K562 (cell line): ENCODE measurements around the gene FAM171A1. TPM values are rescaled to one million over a fixed set of nuclear protein-coding genes. Genes with fewer than 3 reads are reported as not detected.

Experiments used
- ATAC-seq: fragments of 200-7000 bp; cut with Tn5 transposase; 3 replicates; pipeline ENCODE4 v1.9.1; 2020; ENCODE audit warnings: moderate library complexity
- BruUV-seq: library from RNA; stranded (reverse); fragments of 400-500 nt; replicated peaks from 2 replicates; lab custom pipeline; 2021; lab: Mats Ljungman, UMichigan
- CTCF ChIA-PET: fragments of 300-600 bp; formaldehyde crosslinking; extraction: SDS; loops from one replicate; lab custom pipeline; 2021; ENCODE audit warnings: low intra/inter-chr PET ratio; lab: Yijun Ruan, JAX
- POLR2A ChIA-PET: fragments of 300-600, 350-650 bp; sonication (Branson Sonifier 250); formaldehyde crosslinking; extraction: SDS; loops from one replicate; lab custom pipeline; 2021; ENCODE audit warnings: antibody characterized with exemption, inconsistent platforms; lab: Yijun Ruan, JAX
- DNase-seq, 4 experiments: peaks; one replicate each; pipeline versions ENCODE4 v3.0.0 to v3.0.0-alpha.2; 2011 to 2018; ENCODE audit warnings: low spot score in 3 of 4, mixed read lengths in 3 of 4; ENCODE audit errors: extremely low read depth in 1 of 4
- FAIRE-seq: peaks from 2 replicates; lab custom pipeline; 2011; peaks lifted over from hg19 to GRCh38; lab: Jason Lieb, UNC
- H2AFZ ChIP-seq: 2 replicates; pipeline ENCODE4 v1.6.0; 2011; ENCODE audit warnings: low read depth, low read length, control low read depth, inconsistent platforms
- H3K27ac ChIP-seq: fragments of 200-600 bp; 3 replicates; pipeline ENCODE4 v1.8.0; 2011; ENCODE audit warnings: low read depth, mild to moderate bottlenecking, control low read depth, inconsistent platforms, low read length, moderate library complexity, mixed read lengths; ENCODE audit errors: extremely low read depth
- H3K27me3 ChIP-seq, 2 experiments: fragments of 300-600 bp in 1 of 2; 2 replicates in 1 of 2; 3 replicates in 1 of 2; pipeline versions ENCODE4 v1.6.0 to v1.8.0; 2011; ENCODE audit warnings: inconsistent platforms in 2 of 2, low read length in 2 of 2, mild to moderate bottlenecking in 1 of 2, mixed read lengths in 1 of 2, moderate library complexity in 1 of 2; ENCODE audit not compliant: control insufficient read depth in 2 of 2, insufficient read depth in 2 of 2
- H3K36me3 ChIP-seq: fragments of 300-600 bp; 3 replicates; pipeline ENCODE4 v1.8.0; 2011; ENCODE audit warnings: mild to moderate bottlenecking, low read length, inconsistent platforms; ENCODE audit not compliant: control insufficient read depth, insufficient read depth
- H3K4me1 ChIP-seq, 2 experiments: fragments of 200-600 bp in 1 of 2; replicated peaks in 1 of 2; 2 replicates in 1 of 2; 3 replicates in 1 of 2; pipeline versions ENCODE4 v1.5.1 to v1.8.0; 2011; ENCODE audit warnings: inconsistent platforms in 2 of 2, low read length in 2 of 2, mild to moderate bottlenecking in 1 of 2, mixed read lengths in 1 of 2, moderate library complexity in 1 of 2; ENCODE audit not compliant: control insufficient read depth in 2 of 2, insufficient read depth in 2 of 2
- H3K4me2 ChIP-seq: 2 replicates; pipeline ENCODE4 v1.6.1; 2011; ENCODE audit warnings: low read length, control low read depth, inconsistent platforms, mixed read lengths; ENCODE audit not compliant: insufficient read depth
- H3K4me3 ChIP-seq: fragments of 200-600 bp; sonication (generic), shearing (Covaris generic); 2 replicates; pipeline ENCODE4 v1.5.1; 2016; ENCODE audit warnings: control low read depth, inconsistent platforms
- H3K79me2 ChIP-seq: fragments of 200-600 bp; 3 replicates; pipeline ENCODE4 v1.8.0; 2011; ENCODE audit warnings: low read length, inconsistent platforms; ENCODE audit not compliant: control insufficient read depth, insufficient read depth
- H3K9ac ChIP-seq, 2 experiments: 2 replicates each; pipeline versions ENCODE4 v1.6.0 to v1.6.1; 2011; ENCODE audit warnings: low read depth in 2 of 2, low read length in 2 of 2, control low read depth in 1 of 2, inconsistent platforms in 1 of 2, mild to moderate bottlenecking in 1 of 2, mixed read lengths in 1 of 2; ENCODE audit not compliant: insufficient read depth in 1 of 2
- H3K9me1 ChIP-seq: one replicate; pipeline ENCODE4 v1.6.0; 2011; ENCODE audit warnings: inconsistent platforms, mild to moderate bottlenecking, low read length, moderate library complexity; ENCODE audit not compliant: control insufficient read depth, insufficient read depth
- H3K9me3 ChIP-seq: replicated peaks from 2 replicates; pipeline ENCODE4 v1.5.1; 2011; ENCODE audit warnings: low read depth, low read length, inconsistent platforms; ENCODE audit not compliant: control insufficient read depth, insufficient read depth
- H4K20me1 ChIP-seq: replicated peaks from 2 replicates; pipeline ENCODE4 v1.6.1; 2011; ENCODE audit warnings: low read length, inconsistent platforms, mixed read lengths; ENCODE audit not compliant: control insufficient read depth, insufficient read depth
- ELF1 ChIP-seq: fragments of 200-800 bp; sonication (Bioruptor generic); IDR thresholded peaks from 2 replicates; pipeline ENCODE4 v1.6.1; 2016; ENCODE audit warnings: missing genetic modification characterization, missing compliant biosample characterization
- ESRRB ChIP-seq: fragments of 250-450 bp; sonication (Bioruptor Pico); IDR thresholded peaks from 2 replicates; pipeline ENCODE4 v1.5.0; 2020; ENCODE audit warnings: mild to moderate bottlenecking, moderate library complexity, borderline replicate concordance
- FOXJ3 ChIP-seq: sonication (generic); formaldehyde crosslinking; IDR thresholded peaks from 2 replicates; pipeline ENCODE4 v1.4.0; 2020; ENCODE audit warnings: mild to moderate bottlenecking, missing genetic modification reagents
- FOXK1 ChIP-seq: sonication (generic); formaldehyde crosslinking; IDR thresholded peaks from 2 replicates; pipeline ENCODE4 v1.8.0; 2022; ENCODE audit warnings: missing genetic modification reagents, mild to moderate bottlenecking, borderline replicate concordance
- HDAC2 ChIP-seq: fragments of 450-650 bp; IDR thresholded peaks from 2 replicates; pipeline ENCODE4 v1.6.1; 2016; ENCODE audit warnings: mild to moderate bottlenecking
- HEY1 ChIP-seq: fragments of 250-450 bp; sonication (Bioruptor Pico); IDR thresholded peaks from 2 replicates; pipeline ENCODE4 v1.5.0; 2020; ENCODE audit warnings: mild to moderate bottlenecking, moderate library complexity, borderline replicate concordance
- MAFG ChIP-seq: fragments of 450-650 bp; conservative IDR thresholded peaks from 2 replicates; pipeline ENCODE4 v1.6.1; 2016; ENCODE audit warnings: missing genetic modification characterization, missing compliant biosample characterization
- NFIX ChIP-seq: fragments of 250-450 bp; sonication (Bioruptor Pico); IDR thresholded peaks from 2 replicates; pipeline ENCODE4 v1.4.0; 2020; ENCODE audit warnings: low read depth, mild to moderate bottlenecking, moderate library complexity
- PCBP1 ChIP-seq: fragments of 200-400 bp; formaldehyde crosslinking; IDR thresholded peaks from 2 replicates; pipeline ENCODE4 v1.6.1; 2018; ENCODE audit warnings: mild to moderate bottlenecking, low read depth, low read length; ENCODE audit not compliant: poor library complexity, severe bottlenecking
- SMARCB1 ChIP-seq: IDR thresholded peaks from 2 replicates; pipeline ENCODE4 v1.6.1; 2011; ENCODE audit warnings: improper control_type of control experiment, low read depth; ENCODE audit not compliant: insufficient read length
- STAT5A ChIP-seq: IDR thresholded peaks from 2 replicates; pipeline ENCODE4 v1.6.1; 2012; ENCODE audit warnings: low read length, inconsistent platforms, borderline replicate concordance
- STAT5B ChIP-seq: fragments of 250-450 bp; sonication (Bioruptor Pico); IDR thresholded peaks from 2 replicates; pipeline ENCODE4 v1.8.0; 2021; ENCODE audit warnings: mild to moderate bottlenecking, inconsistent platforms
- ZC3H11A ChIP-seq: IDR thresholded peaks from 2 replicates; pipeline ENCODE4 v1.6.1; 2012; ENCODE audit warnings: low read depth, low read length, improper control_type of control experiment
- ZFP36 ChIP-seq: fragments of 150-350 bp; IDR thresholded peaks from 2 replicates; pipeline ENCODE4 v1.6.1; 2018; ENCODE audit warnings: low read length, low read depth; ENCODE audit not compliant: partially characterized antibody
- ZNF282 ChIP-seq: sonication (generic); formaldehyde crosslinking; IDR thresholded peaks from 2 replicates; pipeline ENCODE4 v1.8.1; 2023; ENCODE audit warnings: missing genetic modification reagents
- ZNF347 ChIP-seq: fragments of 450-650 bp; formaldehyde crosslinking; IDR thresholded peaks from 2 replicates; pipeline ENCODE4 v1.4.0; 2020; ENCODE audit warnings: low read depth, mild to moderate bottlenecking, moderate library complexity
- WGBS: fragments of 100-300 bp; shearing (Covaris generic); methylation state at CpG from one replicate; pipeline ENCODE4 v1.1.6; 2016; ENCODE audit warnings: low coverage, mixed read lengths; ENCODE audit not compliant: insufficient coverage; ENCODE audit errors: missing lambda C conversion rate; 5-methylcytosine and 5-hydroxymethylcytosine counted together
- in situ Hi-C: fragments of 300-500 bp; cut with MboI; formaldehyde crosslinking; loops from 4 replicates; pipeline ENCODE4 v1.15.0; 2018; ENCODE audit warnings: inconsistent platforms, mixed read lengths
- intact Hi-C: fragments of 100-400 bp; cut with micrococcal nuclease; formaldehyde crosslinking; loops from 2 replicates; pipeline ENCODE4 v1.14.2; 2022
- polyA plus RNA-seq, 8 experiments: library from polyadenylated mRNA; depleted of rRNA in 4 of 8; stranded (reverse) in 5 of 8; unstranded in 3 of 8; fragments of >200 nt; fragmentation: Nextera tagmentation in 2 of 8; fragmentation: Illumina TruSeq in 1 of 8; extraction: Ambion mirVana in 2 of 8; extraction: Trizol in 1 of 8; gene quantifications; 2 replicates each; pipeline versions ENCODE4 v1.2.1 to v1.2.3, GENCODE V29; 2011 to 2014; ENCODE audit warnings: inconsistent platforms in 1 of 8, missing spikeins in 1 of 8
- total RNA-seq, 7 experiments: library from RNA; depleted of rRNA in 6 of 7; stranded (reverse); fragments of >200 nt in 6 of 7; fragmentation: Illumina TruSeq in 2 of 7; extraction: Trizol in 2 of 7; gene quantifications; 2 replicates each; pipeline versions ENCODE4 v1.2.1 to v1.2.3, GENCODE V29; 2011 to 2021; ENCODE audit warnings: low replicate concordance in 1 of 7
- TF ChIP-seq, protein P1 (sequence below), 2 experiments: IDR thresholded peaks; 2 replicates each; pipeline ENCODE4 v1.6.1; 2011; ENCODE audit warnings: borderline replicate concordance in 1 of 2, control low read depth in 1 of 2, low read depth in 1 of 2, low read length in 1 of 2, mild to moderate bottlenecking in 1 of 2, mixed read lengths in 1 of 2, moderate library complexity in 1 of 2; ENCODE audit not compliant: insufficient read depth in 1 of 2, insufficient read length in 1 of 2, poor library complexity in 1 of 2, severe bottlenecking in 1 of 2; ENCODE audit errors: extremely low read depth in 1 of 2
- TF ChIP-seq, protein P2 (sequence below): fragments of 450-650 bp; IDR thresholded peaks from 2 replicates; pipeline ENCODE4 v1.6.1; 2017; ENCODE audit warnings: antibody characterized with exemption

The FAM171A1 gene
- total and polyA plus RNA-seq, 9 of the 15 experiments (the other 6 are each of a cell fraction or from before 2014, with no cell fraction given), result 0.51 to 8.2 (median 4.8) TPM

DNA sequence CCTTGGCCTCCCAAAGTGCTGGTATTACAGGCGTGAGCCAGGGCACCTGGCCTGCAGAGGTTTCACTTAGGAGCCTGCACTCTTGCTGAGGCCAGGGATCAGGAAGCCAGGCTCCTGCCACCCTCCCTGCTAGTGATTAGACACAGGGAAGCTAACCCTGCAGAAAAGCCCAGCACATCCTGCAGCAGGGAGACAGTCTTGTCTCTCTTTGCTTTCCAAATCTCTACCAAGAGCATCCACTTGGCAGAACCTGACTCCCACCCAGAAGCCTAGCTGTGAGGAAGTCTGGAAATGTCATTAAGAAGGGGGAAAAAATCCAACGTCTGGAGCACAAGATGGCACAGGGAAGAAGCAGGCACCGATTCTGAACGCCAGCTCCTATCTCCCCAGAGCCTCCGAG is 8.0 kb upstream of the FAM171A1 start:
- no TSS peak for BruUV-seq
- ChIA-PET POLR2A (interaction anchor here (0.6 to 1.0 kb wide), 3 partner anchors 11 to 176 kb away, joined by 3 to 4 read pairs (median 3); no protein-coding TSS in a partner anchor), CTCF (no interaction called here)
- ATAC-seq (no peak), FAIRE-seq (no peak), DNase-seq (no peak)
- no peak overlapping the region for H3K27ac ChIP-seq
- no peaks in the 10 kb centered on the region for H3K36me3 ChIP-seq
- no peaks in the 10 kb centered on the region for H4K20me1 ChIP-seq
- peaks cover 2 to 16% of the 10 kb centered on the region in 2 experiments; a peak in 3 of 5 replicates for H3K27me3 ChIP-seq
- no peaks in the 10 kb centered on the region for H3K9me3 ChIP-seq
- no peaks in the 10 kb centered on the region for H3K79me2 ChIP-seq
- H3K9ac ChIP-seq, result no peak overlapping the region
- WGBS, result 5% methylated on average over 5 of the region's 5 CpGs
- intact Hi-C loops, result no loop called here
- no peak overlapping the region for H2AFZ ChIP-seq
- no peaks in the 10 kb centered on the region for H3K9me1 ChIP-seq
- H3K4me1 ChIP-seq, result no peaks in the 10 kb centered on the region; a peak in 1 of 5 replicates
- in situ Hi-C loops, result no loop called here
- no peak overlapping the region for H3K4me2 ChIP-seq
- H3K4me3 ChIP-seq, result no peak overlapping the region
- TF ChIP-seq PCBP1 (no peak), ZC3H11A (no peak), HEY1 (CRISPR knock-in tag) (no peak), STAT5A (no peak), ELF1 (no peak), SMARCB1 (no peak), NFIX (CRISPR knock-in tag) (no peak), ESRRB (CRISPR knock-in tag) (no peak), MAFG (no peak), FOXK1 (CRISPR knock-in tag) (no peak), HDAC2 (no peak), FOXJ3 (CRISPR knock-in tag) (no peak), ZFP36 (no peak), ZNF347 (CRISPR knock-in tag) (no peak), ZNF282 (CRISPR knock-in tag) (no peak), STAT5B (CRISPR knock-in tag) (no peak)
- TF ChIP-seq, protein P1, sequence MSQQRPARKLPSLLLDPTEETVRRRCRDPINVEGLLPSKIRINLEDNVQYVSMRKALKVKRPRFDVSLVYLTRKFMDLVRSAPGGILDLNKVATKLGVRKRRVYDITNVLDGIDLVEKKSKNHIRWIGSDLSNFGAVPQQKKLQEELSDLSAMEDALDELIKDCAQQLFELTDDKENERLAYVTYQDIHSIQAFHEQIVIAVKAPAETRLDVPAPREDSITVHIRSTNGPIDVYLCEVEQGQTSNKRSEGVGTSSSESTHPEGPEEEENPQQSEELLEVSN (IDR thresholded peaks at IDR 0.05; ENCODE audit: borderline replicate concordance in 1 of 2, extremely low read depth in 1 of 2, insufficient read depth in 1 of 2, insufficient read length in 1 of 2, low read depth in 1 of 2, low read length in 1 of 2, poor library complexity in 1 of 2, severe bottlenecking in 1 of 2), result no peak
- TF ChIP-seq, protein P2, sequence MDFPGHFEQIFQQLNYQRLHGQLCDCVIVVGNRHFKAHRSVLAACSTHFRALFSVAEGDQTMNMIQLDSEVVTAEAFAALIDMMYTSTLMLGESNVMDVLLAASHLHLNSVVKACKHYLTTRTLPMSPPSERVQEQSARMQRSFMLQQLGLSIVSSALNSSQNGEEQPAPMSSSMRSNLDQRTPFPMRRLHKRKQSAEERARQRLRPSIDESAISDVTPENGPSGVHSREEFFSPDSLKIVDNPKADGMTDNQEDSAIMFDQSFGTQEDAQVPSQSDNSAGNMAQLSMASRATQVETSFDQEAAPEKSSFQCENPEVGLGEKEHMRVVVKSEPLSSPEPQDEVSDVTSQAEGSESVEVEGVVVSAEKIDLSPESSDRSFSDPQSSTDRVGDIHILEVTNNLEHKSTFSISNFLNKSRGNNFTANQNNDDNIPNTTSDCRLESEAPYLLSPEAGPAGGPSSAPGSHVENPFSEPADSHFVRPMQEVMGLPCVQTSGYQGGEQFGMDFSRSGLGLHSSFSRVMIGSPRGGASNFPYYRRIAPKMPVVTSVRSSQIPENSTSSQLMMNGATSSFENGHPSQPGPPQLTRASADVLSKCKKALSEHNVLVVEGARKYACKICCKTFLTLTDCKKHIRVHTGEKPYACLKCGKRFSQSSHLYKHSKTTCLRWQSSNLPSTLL, result no peak
